Mononuclear cell (primary cell): ENCODE results near the gene ARL14. TPM values are rescaled to one million over a fixed set of nuclear protein-coding genes. Genes with fewer than 3 reads are reported as not detected.

Source experiments
- H3K27me3 ChIP-seq: 2 replicates; pipeline ENCODE4 v1.6.0; 2011; ENCODE audit warnings: low read length, control low read depth; ENCODE audit not compliant: insufficient read depth
- H3K4me1 ChIP-seq: 2 replicates; pipeline ENCODE4 v1.5.1; 2011; ENCODE audit warnings: mild to moderate bottlenecking, low read length, control low read depth; ENCODE audit not compliant: insufficient read depth
- H3K4me3 ChIP-seq: 2 replicates; pipeline ENCODE4 v1.5.1; 2011; ENCODE audit warnings: mild to moderate bottlenecking, low read length, moderate library complexity
- H3K9me3 ChIP-seq: 2 replicates; pipeline ENCODE4 v1.5.1; 2011; ENCODE audit warnings: low read depth, mild to moderate bottlenecking, control low read depth, low read length
- total RNA-seq: library from RNA; depleted of rRNA; stranded (reverse); fragments of >200 nt; gene quantifications from one replicate; pipeline ENCODE4 v1.2.3, GENCODE V29; 2012

The ARL14 gene
- total RNA-seq, 1 donor: not detected

GRCh38 chr3:160665784-160666526, 11.0 kb upstream of the ARL14 start:
- Histone ChIP-seq H3K27me3 (no peaks in the 10 kb centered on the region), H3K4me1 (peaks cover 4% of the 10 kb centered on the region), H3K4me3 (no peak overlapping the region), H3K9me3 (no peaks in the 10 kb centered on the region)

DNA sequence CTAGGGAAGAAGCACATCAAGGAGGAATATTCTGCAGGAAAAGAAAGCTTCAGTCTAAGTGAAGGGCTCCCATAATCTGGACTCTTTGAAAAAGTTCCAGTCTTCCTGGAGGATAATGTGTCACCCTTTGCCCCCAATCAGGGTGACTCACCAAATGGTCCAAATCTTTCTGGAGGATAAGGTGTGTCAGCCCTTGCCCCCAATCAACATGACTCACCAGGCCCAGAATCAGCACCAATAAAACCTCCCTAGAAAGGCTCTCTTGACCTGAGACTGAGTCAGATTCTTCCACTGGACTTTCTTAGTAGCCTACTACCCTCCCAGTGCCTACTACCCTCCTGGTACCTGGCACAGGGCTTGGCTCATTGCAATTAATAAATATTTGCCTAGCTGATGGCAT, 9.5 kb upstream of the ARL14 start:
- Histone ChIP-seq H3K4me3 (no peak overlapping the region), H3K9me3 (no peaks in the 10 kb centered on the region), H3K4me1 (peaks cover 4% of the 10 kb centered on the region), H3K27me3 (no peaks in the 10 kb centered on the region)

DNA sequence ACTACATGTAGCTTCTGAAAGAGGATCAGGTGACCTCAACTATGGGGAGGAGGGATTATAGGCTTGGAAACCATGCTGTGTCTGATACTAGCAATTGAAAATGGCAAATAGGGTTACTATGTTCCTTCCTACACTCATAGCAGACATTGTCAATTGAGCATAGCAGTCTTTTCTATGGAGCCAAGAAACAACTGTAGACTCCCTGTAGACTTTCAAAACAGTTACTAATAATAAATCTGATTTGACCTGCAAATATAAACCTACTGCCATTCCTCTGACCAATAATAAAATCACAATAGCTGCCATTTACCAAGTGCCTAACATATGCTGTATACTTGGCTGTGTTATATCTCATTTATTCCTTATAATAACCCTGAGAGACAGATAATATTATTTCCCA, 8.5 kb upstream of the ARL14 start:
- no peak overlapping the region for H3K4me3 ChIP-seq
- H3K9me3 ChIP-seq: no peaks in the 10 kb centered on the region
- H3K4me1 ChIP-seq: peaks cover 4% of the 10 kb centered on the region
- no peaks in the 10 kb centered on the region for H3K27me3 ChIP-seq

DNA sequence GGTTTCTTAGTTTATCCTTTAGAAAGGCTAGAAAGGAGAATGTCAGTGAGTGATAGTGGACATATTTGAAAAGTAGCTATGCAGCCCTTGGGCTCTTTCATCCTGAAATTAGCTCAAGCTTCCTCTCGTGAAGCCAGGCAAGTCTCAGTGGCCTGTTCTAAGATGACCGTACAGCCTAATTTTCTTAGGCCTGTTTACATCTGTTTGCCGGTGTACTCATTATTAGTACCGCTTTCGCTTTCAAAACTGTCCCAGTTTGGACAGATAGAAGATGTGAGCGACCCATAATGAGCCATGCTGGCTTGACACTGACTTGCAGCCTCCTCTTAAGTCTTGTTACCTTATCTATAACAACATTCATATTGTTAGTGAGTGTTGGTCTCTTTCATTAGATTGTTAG, 5.7 kb upstream of the ARL14 start:
- H3K4me1 ChIP-seq: no peaks in the 10 kb centered on the region
- H3K9me3 ChIP-seq: no peaks in the 10 kb centered on the region
- H3K27me3 ChIP-seq: no peaks in the 10 kb centered on the region
- no peak overlapping the region for H3K4me3 ChIP-seq

GRCh38 chr3:160671995-160672394, 5.0 kb upstream of the ARL14 start:
- no peak overlapping the region for H3K4me3 ChIP-seq
- H3K27me3 ChIP-seq: no peaks in the 10 kb centered on the region
- H3K9me3 ChIP-seq: no peaks in the 10 kb centered on the region
- H3K4me1 ChIP-seq: no peaks in the 10 kb centered on the region

DNA sequence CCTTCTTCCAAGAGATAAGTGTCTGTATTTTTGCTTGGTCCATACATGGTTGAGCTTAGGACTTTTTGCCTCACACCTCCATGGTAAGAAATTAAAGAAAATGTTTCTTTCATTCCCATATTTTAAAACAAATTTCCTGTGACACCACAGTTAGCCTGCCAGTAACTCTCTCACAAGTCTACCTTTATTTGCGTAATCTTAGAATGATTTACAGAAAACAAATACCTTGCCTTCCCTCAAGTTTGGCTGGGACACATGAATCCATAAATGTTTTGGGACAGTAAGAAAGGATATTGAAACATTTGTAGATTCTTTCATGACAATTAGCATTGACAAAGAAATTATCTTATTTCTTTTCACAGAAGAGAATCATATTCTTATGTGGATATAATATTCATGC, 3.8 kb upstream of the ARL14 start:
- Histone ChIP-seq H3K4me1 (no peaks in the 10 kb centered on the region), H3K27me3 (no peaks in the 10 kb centered on the region), H3K4me3 (no peak overlapping the region), H3K9me3 (no peaks in the 10 kb centered on the region)

- H3K27me3 ChIP-seq: peaks cover 3% of the 10 kb centered on the region
- no peaks in the 10 kb centered on the region for H3K9me3 ChIP-seq
- H3K4me1 ChIP-seq: no peaks in the 10 kb centered on the region
- H3K4me3 ChIP-seq: no peak overlapping the region
Observed at GRCh38 chr3:160675566-160676124, 1.3 kb upstream of the ARL14 start.

GRCh38 chr3:160677459-160677881, 510 bp downstream of the ARL14 start:
- Histone ChIP-seq H3K27me3 (peaks cover 3% of the 10 kb centered on the region), H3K4me1 (no peaks in the 10 kb centered on the region), H3K9me3 (no peaks in the 10 kb centered on the region), H3K4me3 (no peak overlapping the region)

DNA sequence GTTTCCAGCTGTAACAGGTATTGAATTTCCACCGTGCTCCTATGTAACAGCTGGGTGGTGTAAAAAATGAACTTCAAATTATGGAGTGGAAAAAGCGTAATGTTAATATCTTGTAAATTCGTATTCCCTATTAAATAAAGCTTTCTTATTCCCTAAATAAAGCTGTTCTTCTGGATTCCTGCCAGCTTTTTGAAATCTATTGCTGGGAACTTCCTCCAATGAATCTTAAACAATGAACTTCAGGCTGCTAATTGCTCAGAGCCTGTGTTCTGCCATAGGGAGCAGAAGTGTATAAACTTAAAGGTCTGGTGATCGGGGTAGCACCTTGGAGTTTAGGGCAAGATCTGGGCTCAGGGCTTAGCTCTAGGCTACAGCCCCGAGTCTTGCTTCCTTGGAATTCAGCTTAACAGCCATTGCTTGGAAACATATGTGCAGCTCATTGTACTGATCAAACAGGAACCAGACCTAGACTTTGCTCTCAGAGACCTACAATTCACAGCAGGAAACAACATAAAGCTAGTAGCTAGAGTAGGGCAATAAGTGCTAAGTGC, 1.4 kb downstream of the ARL14 start:
- Histone ChIP-seq H3K4me3 (no peak overlapping the region), H3K9me3 (no peaks in the 10 kb centered on the region), H3K4me1 (no peaks in the 10 kb centered on the region), H3K27me3 (peaks cover 3% of the 10 kb centered on the region)

DNA sequence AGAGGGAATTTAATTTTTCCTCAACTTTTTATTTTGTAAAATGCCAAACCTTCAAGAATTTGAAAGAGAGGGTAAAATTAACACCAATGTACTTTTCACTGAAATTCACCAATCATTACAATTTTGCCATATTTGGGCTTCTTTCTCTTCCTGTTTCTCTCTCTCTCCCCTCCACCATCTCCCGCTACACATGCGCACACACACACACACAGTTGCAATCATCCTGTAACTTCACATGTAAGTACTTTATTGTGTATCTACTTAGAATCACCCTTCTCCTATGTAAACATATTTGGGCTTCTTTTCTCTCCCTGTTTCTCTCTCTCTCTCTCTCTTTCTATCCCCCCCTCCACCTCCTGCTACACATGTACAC, 7.4 kb downstream of the ARL14 start:
- no peak overlapping the region for H3K4me3 ChIP-seq
- no peaks in the 10 kb centered on the region for H3K4me1 ChIP-seq
- H3K9me3 ChIP-seq: no peaks in the 10 kb centered on the region
- H3K27me3 ChIP-seq: no peaks in the 10 kb centered on the region

DNA sequence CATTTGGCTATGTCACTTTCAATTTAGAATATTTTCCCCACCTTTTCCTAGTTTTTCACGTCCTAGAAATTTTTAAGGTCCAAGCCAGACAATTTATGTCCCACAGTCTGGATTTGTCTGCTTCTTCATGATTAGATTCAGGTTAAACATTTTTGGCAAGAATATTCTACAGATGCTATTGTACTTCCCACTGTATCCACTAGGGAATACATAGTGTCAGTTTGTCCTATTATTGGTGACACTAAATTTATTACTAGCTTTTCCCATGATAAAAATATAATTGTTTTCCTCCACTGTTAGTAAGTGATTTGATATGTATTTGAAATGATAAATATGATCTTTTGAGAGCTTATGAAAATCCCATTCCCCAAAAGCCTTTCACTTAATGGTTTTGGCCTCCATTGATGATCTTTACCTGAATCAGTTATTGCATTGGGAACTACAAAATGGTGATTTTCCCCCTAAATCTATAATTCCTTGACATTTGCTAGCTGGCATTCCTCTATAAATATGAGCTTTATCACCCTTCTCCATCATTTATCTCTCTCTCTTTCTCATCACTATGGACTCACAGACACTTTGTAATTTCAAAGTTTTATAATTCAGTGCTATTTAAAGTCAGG, 8.3 kb downstream of the ARL14 start:
- Histone ChIP-seq H3K27me3 (no peaks in the 10 kb centered on the region), H3K4me1 (no peaks in the 10 kb centered on the region), H3K9me3 (no peaks in the 10 kb centered on the region), H3K4me3 (no peak overlapping the region)

DNA sequence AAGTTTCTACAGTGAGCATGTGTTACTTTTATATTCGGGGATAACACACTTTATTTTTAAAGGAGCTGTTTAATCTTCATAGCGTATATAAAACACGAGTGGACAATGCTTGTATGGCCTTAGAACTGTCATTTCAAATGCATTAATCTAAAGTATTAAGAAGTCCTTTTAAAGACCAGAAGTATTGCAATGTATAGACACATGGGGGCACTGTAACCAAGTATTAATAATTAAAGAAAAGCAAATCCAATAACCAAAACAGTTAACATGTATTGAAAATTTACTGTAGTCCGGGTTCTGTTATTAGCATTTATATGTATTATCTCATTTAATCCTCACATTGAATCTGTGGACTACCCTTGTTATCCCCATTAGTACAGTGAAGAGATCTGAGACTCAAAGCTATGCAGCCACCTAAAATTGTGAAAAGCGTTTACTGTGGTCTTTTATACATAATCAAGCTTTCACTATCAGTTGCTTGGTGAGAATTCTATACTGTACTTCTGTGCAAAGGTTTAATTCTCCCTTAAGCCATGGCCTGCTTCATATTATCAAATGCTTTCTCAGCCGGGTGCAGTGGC, 10.1 kb downstream of the ARL14 start:
- Histone ChIP-seq H3K4me1 (no peaks in the 10 kb centered on the region), H3K27me3 (no peaks in the 10 kb centered on the region), H3K4me3 (no peak overlapping the region), H3K9me3 (no peaks in the 10 kb centered on the region)

- no peaks in the 10 kb centered on the region for H3K4me1 ChIP-seq
- no peaks in the 10 kb centered on the region for H3K9me3 ChIP-seq
- no peaks in the 10 kb centered on the region for H3K27me3 ChIP-seq
- no peak overlapping the region for H3K4me3 ChIP-seq
Observed at GRCh38 chr3:160691151-160691550, 14.2 kb downstream of the ARL14 start.

DNA sequence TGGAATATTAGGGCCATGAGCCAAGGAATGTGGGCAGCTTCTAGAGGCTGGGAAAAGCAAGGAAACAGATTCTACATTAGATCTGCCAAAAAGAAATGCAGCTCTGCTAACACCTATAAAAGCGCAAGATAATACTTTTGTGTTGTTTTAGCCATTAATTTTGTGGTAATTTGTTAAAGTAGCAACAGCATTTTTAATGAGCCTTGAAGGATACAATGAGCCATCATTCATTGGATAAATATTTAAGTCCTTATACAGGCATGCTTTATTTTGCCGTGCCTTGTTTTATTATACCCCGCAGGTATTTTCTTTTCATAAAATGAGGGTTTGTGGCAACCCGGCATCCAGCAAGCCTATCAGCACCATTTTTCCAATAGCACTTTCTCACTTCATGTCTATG, 15.0 kb downstream of the ARL14 start:
- Histone ChIP-seq H3K4me1 (no peaks in the 10 kb centered on the region), H3K27me3 (no peaks in the 10 kb centered on the region), H3K4me3 (no peak overlapping the region), H3K9me3 (no peaks in the 10 kb centered on the region)

DNA sequence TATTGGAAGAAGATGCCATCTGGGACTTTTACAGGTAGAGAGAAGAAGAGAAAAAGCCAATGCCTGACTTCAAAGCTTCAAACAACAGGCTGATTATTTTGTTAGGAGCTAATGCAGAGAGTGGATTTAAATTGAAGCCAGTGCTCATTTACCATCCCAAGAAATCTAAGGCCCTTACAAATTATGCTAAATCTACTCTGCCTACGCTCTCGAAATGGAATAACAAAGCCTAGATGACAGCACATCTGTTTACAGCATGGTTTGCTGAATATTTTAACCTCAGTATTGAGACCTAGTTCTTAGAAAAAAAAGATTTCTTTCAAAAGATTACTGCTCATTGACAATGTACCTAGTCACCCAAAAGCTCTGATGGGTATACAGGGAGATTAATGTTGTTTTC, 16.2 kb downstream of the ARL14 start:
- H3K4me3 ChIP-seq: no peak overlapping the region
- no peaks in the 10 kb centered on the region for H3K27me3 ChIP-seq
- no peaks in the 10 kb centered on the region for H3K4me1 ChIP-seq
- no peaks in the 10 kb centered on the region for H3K9me3 ChIP-seq
